ENCODE measurements around the gene PRRT1B. TPM values are rescaled to one million over a fixed set of nuclear protein-coding genes. Genes with fewer than 3 reads are reported as not detected.

The PRRT1B gene
- total RNA-seq, 4 donors from 2014 or later, result not detected

- WGBS, 2 donors (ENCODE audit: low coverage in 1 of 2), result 89% methylated on average over 6 of the region's 35 CpGs; no CpG with 5 or more reads in 1 of the 2 donors
- Histone ChIP-seq H3K4me1 (peaks cover 0 to 21% (median 12%) of the 10 kb centered on the region in 3 donors), H3K9me3 (no peaks in the 10 kb centered on the region), H3K36me3 (peaks cover 0 to 61% of the 10 kb centered on the region in 2 donors), H3K27me3 (no peaks in the 10 kb centered on the region), H3K4me3 (no peak overlapping the region), H3K27ac (no peak overlapping the region)
- no peak for ATAC-seq
- TF ChIP-seq POLR2AphosphoS5 (IDR thresholded peaks at IDR 0.05), result no peak
- TF ChIP-seq EP300 (IDR thresholded peaks at IDR 0.05), result no peak
- no peak for TF ChIP-seq POLR2A (IDR thresholded peaks at IDR 0.05)
- TF ChIP-seq CTCF (IDR thresholded peaks at IDR 0.05), result no peak
Observed at GRCh38 chr9:131528886-131529505, 16.3 kb upstream of the PRRT1B start.

- peak overlapping the region in 3 of 4 donors; percentile 87 to 89 (median 87) for H3K27ac ChIP-seq
- no peak for TF ChIP-seq POLR2AphosphoS5 (IDR thresholded peaks at IDR 0.05)
- TF ChIP-seq POLR2A (IDR thresholded peaks at IDR 0.05), result no peak
- TF ChIP-seq CTCF (IDR thresholded peaks at IDR 0.05), result no peak
- TF ChIP-seq EP300 (IDR thresholded peaks at IDR 0.05), result no peak
- ATAC-seq, result no peak
- no peaks in the 10 kb centered on the region for H3K27me3 ChIP-seq
- peaks cover 0 to 52% of the 10 kb centered on the region in 2 donors for H3K36me3 ChIP-seq
- H3K4me1 ChIP-seq, result peaks cover 0 to 21% (median 12%) of the 10 kb centered on the region in 3 donors
- WGBS, 2 donors (ENCODE audit: low coverage in 1 of 2), result 43% methylated on average over 1 of the region's 24 CpGs; no CpG with 5 or more reads in 1 of the 2 donors
- peak overlapping the region; percentile 92 to 99 for H3K4me3 ChIP-seq
- no peaks in the 10 kb centered on the region for H3K9me3 ChIP-seq
Observed at GRCh38 chr9:131529597-131530545, 15.5 kb upstream of the PRRT1B start.

GRCh38 chr9:131530546-131530919 is 14.8 kb upstream of the PRRT1B start:
- peak overlapping the region; percentile 57 to 89 (median 87) for H3K27ac ChIP-seq
- peaks cover 0 to 21% (median 12%) of the 10 kb centered on the region in 3 donors for H3K4me1 ChIP-seq
- ATAC-seq, result peak; percentile 25
- no peaks in the 10 kb centered on the region for H3K27me3 ChIP-seq
- H3K36me3 ChIP-seq, result peaks cover 0 to 45% of the 10 kb centered on the region in 2 donors
- TF ChIP-seq POLR2A (IDR thresholded peaks at IDR 0.05) (no peak), CTCF (IDR thresholded peaks at IDR 0.05) (peak in 3 of 4 experiments; percentile 5 to 39 (median 30))
- WGBS, 2 donors (ENCODE audit: low coverage in 1 of 2), result 0% methylated on average over 2 of the region's 29 CpGs; no CpG with 5 or more reads in 1 of the 2 donors
- peak overlapping the region; percentile 92 to 99 for H3K4me3 ChIP-seq
- no peaks in the 10 kb centered on the region for H3K9me3 ChIP-seq

GRCh38 chr9:131530920-131531832 is 14.1 kb upstream of the PRRT1B start, which contains the start of gene UCK1:
UCK1 (minus strand) TSS chr9:131531263; CDS start chr9:131531174, 89 bp downstream.
- Histone ChIP-seq H3K4me1 (peaks cover 0 to 21% (median 12%) of the 10 kb centered on the region in 3 donors), H3K36me3 (peaks cover 0 to 39% of the 10 kb centered on the region in 2 donors), H3K4me3 (peak within 1 kb of the TSS; percentile 92 to 99), H3K27me3 (no peaks in the 10 kb centered on the region), H3K27ac (peak within 1 kb of the TSS; percentile 57 to 89 (median 87)), H3K9me3 (no peaks in the 10 kb centered on the region)
- WGBS, 2 donors (ENCODE audit: low coverage in 1 of 2), result no CpG with 5 or more reads among the region's 103 CpGs
- ATAC-seq, result peak; percentile 97
- TF ChIP-seq POLR2A (IDR thresholded peaks at IDR 0.05) (peak; percentile 74 to 76), EP300 (IDR thresholded peaks at IDR 0.05) (no peak), POLR2AphosphoS5 (IDR thresholded peaks at IDR 0.05) (peak; percentile 55), CTCF (IDR thresholded peaks at IDR 0.05) (peak in 1 of 4 experiments; percentile 31)

Data from gastroesophageal sphincter (tissue), 4 donors.